Measurements from ENCODE around the gene ASCL3. TPM values are rescaled to one million over a fixed set of nuclear protein-coding genes. Genes with fewer than 3 reads are reported as not detected.

Gene ASCL3
- total and polyA plus RNA-seq, 2 of the 8 experiments (the other 6 are each of a cell fraction or from before 2014, with no cell fraction given) = not detected

DNA sequence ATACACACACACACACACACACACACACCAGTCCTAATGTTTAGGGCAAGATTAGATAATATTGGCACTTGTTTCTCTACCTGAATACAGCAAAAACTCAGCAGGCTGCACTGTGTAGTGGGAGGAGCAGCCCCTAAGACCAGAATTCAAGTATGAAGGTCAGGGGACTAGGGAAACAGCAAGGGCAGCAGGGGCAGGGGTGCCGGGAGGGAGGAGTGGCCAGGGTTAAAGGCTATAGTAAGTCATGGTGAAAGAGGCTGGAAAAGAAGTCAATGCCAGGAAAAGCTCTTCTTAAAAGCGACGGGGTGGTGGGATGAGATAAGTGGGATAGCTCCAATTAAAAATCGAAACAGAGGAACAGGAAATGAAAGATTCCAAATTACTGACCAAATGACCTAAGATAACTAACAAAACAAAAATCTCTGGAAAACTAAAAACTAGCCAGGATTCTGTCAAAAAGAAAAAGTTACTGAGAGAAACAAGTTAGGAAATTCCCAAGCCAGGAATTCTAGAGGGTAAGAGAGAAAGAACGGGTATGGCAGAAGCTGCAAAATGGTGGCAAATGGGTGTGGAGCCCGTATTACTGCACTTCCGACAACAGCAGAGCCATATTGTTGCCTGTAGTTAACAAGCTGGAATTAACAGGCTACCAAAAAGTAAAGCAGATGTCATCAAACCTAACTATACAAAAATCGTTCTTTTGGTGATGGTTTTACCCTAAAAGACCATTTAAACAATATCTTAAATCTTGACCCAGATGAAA, 1.3 kb downstream of the ASCL3 start (continued):
- TF ChIP-seq, protein P1, sequence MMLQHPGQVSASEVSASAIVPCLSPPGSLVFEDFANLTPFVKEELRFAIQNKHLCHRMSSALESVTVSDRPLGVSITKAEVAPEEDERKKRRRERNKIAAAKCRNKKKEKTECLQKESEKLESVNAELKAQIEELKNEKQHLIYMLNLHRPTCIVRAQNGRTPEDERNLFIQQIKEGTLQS (IDR thresholded peaks at IDR 0.05; ENCODE audit: insufficient read depth, low read depth, low read length) = no peak
- TF ChIP-seq POLR2AphosphoS5 (IDR thresholded peaks at IDR 0.05; ENCODE audit: low read depth, low read length) = no peak

All from H1 (cell line).